HL-60/S4 (cell line): ENCODE data around the gene CPT1A.

Source experiments
- in situ Hi-C: fragments of 300-500 bp; cut with MboI; formaldehyde crosslinking; loops from 2 replicates; pipeline ENCODE4 v1.14.3; 2022; ENCODE audit warnings: low sequenced_read_pairs

Gene CPT1A

GRCh38 chr11:68715456-68716122 lies 126.1 kb downstream of the CPT1A start:
- in situ Hi-C loops = no loop called here

DNA sequence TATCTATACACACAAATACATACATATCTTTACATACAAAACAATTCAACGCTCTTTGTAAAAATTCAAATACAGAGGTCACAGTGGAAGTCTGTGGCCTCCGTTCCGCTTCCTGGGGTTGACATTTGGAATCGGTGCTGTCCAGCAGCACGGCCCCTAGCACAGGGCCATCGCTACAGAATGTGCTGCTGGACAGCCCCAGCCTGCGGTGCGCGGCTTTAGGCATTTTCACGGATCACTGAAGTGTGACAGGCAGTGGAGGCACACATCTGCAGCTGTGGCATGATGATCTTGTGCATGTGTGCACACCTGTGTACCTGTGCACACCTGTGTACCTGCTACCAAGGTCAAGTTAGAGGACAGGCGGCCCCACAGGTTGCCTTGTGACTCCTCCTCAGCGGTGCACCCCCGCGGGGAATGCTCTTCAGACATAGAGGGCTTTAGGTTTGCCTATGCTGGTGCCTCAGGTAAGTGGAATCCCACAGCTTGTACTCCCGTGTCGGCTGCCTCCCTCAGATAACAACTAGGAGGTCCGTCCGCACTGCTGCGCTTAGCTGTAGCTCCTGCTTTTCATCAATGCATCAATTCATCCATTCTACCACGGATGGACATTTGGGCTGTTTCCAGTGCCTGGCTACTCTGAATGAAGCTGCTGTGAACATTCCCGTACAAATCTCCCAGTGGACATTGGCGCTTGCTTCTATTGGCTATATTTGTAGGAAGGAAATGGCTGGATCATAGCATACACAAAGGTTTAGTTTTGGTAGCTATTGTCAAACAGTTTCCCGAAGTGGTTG lies 127.5 kb downstream of the CPT1A start:
- in situ Hi-C loops = no loop called here

GRCh38 chr11:68711114-68711513 lies 130.6 kb downstream of the CPT1A start:
- in situ Hi-C loops = no loop called here

GRCh38 chr11:68710409-68710808 lies 131.3 kb downstream of the CPT1A start:
- in situ Hi-C loops = no loop called here

DNA sequence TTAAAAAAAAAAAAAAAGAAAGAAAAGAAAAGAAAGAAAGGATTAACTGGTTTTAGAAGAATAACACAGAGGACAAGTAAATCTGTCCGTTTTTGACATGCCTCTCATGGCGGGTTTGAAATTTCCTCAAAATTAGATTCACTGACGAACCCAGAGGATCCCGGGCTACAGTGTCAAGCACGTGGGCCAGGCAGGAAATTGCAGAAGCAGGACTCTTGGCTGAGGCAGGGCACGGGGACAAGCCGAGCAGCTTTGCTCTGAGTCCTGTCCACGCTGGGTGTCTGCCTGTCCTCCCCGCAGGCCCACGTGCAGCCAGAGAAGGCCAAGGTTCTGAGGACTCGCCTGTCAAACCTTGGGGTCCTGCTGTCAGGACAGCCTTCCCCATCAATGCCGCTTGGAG lies 132.7 kb downstream of the CPT1A start:
- in situ Hi-C loops = no loop called here

GRCh38 chr11:68707527-68707926 lies 134.2 kb downstream of the CPT1A start:
- in situ Hi-C loops = no loop called here

GRCh38 chr11:68704887-68705286 lies 136.8 kb downstream of the CPT1A start:
- in situ Hi-C loops = no loop called here
